ENCODE measurements around the gene LDLRAD3.

DNA sequence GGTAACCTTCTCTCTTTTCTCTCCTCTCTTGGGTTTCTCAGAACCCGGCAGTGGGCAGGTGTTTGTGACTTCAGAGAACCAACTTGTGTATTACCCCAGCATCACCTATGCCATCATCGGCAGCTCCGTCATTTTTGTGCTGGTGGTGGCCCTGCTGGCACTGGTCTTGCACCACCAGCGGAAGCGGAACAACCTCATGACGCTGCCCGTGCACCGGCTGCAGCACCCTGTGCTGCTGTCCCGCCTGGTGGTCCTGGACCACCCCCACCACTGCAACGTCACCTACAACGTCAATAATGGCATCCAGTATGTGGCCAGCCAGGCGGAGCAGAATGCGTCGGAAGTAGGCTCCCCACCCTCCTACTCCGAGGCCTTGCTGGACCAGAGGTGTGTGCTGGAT, 283.2 kb downstream of the LDLRAD3 start:
- TF ChIP-seq, protein P1, sequence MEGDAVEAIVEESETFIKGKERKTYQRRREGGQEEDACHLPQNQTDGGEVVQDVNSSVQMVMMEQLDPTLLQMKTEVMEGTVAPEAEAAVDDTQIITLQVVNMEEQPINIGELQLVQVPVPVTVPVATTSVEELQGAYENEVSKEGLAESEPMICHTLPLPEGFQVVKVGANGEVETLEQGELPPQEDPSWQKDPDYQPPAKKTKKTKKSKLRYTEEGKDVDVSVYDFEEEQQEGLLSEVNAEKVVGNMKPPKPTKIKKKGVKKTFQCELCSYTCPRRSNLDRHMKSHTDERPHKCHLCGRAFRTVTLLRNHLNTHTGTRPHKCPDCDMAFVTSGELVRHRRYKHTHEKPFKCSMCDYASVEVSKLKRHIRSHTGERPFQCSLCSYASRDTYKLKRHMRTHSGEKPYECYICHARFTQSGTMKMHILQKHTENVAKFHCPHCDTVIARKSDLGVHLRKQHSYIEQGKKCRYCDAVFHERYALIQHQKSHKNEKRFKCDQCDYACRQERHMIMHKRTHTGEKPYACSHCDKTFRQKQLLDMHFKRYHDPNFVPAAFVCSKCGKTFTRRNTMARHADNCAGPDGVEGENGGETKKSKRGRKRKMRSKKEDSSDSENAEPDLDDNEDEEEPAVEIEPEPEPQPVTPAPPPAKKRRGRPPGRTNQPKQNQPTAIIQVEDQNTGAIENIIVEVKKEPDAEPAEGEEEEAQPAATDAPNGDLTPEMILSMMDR (IDR thresholded peaks at IDR 0.05): no peak
- no peak for TF ChIP-seq POLR2A (IDR thresholded peaks at IDR 0.05)

Data from uterus (tissue), 2 donors.